AG04450 (cell line): Measurements from ENCODE around the gene EBP. TPM values are rescaled to one million over a fixed set of nuclear protein-coding genes. Genes with fewer than 3 reads are reported as not detected.
"Not testable (repeated sequence)": the region's sequence is repeated elsewhere in the genome, so short reads cannot be mapped to it uniquely, and the experiment has no call there.

Source experiments
- CTCF ChIA-PET: fragments of 300-600, 350-600 bp; formaldehyde crosslinking; extraction: SDS; loops from one replicate; lab custom pipeline; 2022; ENCODE audit warnings: antibody characterized with exemption, inconsistent platforms; lab: Charles Lee
- POLR2A ChIA-PET: fragments of 350-600 bp; formaldehyde crosslinking; extraction: SDS; loops from one replicate; lab custom pipeline; 2021; ENCODE audit warnings: antibody characterized with exemption, inconsistent platforms; lab: Yijun Ruan, JAX
- DNase-seq: peaks from one replicate; pipeline ENCODE4 v3.0.0-alpha.2; 2011; ENCODE audit warnings: low read depth, low spot score
- H3K27ac ChIP-seq: one replicate; pipeline ENCODE4 v1.5.1; 2012; ENCODE audit warnings: low read depth, low read length, control low read depth
- H3K27me3 ChIP-seq: one replicate; pipeline ENCODE4 v1.6.0; 2012; ENCODE audit warnings: low read length; ENCODE audit not compliant: control insufficient read depth, insufficient read depth
- H3K4me3 ChIP-seq: 2 replicates; pipeline ENCODE4 v1.5.1; 2011; ENCODE audit warnings: mild to moderate bottlenecking, low read depth, low read length, control low read depth
- H3K9me3 ChIP-seq: 2 replicates; pipeline ENCODE4 v1.5.1; 2012; ENCODE audit warnings: low read length; ENCODE audit not compliant: control insufficient read depth, insufficient read depth
- CTCF ChIP-seq: IDR thresholded peaks from 2 replicates; pipeline ENCODE4 v1.5.1; 2011; ENCODE audit warnings: low read depth, low read length, control low read depth, inconsistent platforms
- polyA plus RNA-seq: library from polyadenylated mRNA; depleted of rRNA; stranded (reverse); fragments of >200 nt; gene quantifications from 2 replicates; pipeline ENCODE4 v1.2.3, GENCODE V29; 2011

EBP gene
- polyA plus RNA-seq, 1 experiment = 19.8 TPM

GRCh38 chrX:48520455-48520854, 1.2 kb upstream of the EBP start:
- ChIA-PET CTCF (no interaction called here), POLR2A (no interaction called here)
- H3K27ac ChIP-seq = no peak overlapping the region
- no peaks in the 10 kb centered on the region for H3K9me3 ChIP-seq
- H3K4me3 ChIP-seq = no peak overlapping the region
- no peak for DNase-seq
- H3K27me3 ChIP-seq = no peaks in the 10 kb centered on the region
- TF ChIP-seq CTCF = no peak

DNA sequence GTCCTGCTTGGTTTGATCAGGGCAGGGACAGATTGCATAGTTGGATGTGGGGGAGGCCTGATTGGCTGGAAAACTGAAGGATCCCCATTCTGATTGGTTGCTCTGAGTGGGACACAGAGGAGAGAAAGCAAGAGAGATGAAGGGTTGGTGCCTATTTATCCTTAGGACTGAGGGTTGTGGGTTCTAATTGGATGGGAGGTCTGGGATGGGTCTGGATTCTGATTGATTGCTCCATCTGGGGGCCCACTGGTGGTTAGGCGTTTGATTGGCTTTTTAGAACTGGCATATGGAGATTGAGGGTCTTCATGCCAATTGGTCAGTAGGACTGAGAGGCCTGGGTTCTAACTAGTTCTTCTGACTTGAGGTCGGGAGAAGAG, 644 bp upstream of the EBP start:
- H3K27me3 ChIP-seq = no peaks in the 10 kb centered on the region
- no peak overlapping the region for H3K27ac ChIP-seq

DNA sequence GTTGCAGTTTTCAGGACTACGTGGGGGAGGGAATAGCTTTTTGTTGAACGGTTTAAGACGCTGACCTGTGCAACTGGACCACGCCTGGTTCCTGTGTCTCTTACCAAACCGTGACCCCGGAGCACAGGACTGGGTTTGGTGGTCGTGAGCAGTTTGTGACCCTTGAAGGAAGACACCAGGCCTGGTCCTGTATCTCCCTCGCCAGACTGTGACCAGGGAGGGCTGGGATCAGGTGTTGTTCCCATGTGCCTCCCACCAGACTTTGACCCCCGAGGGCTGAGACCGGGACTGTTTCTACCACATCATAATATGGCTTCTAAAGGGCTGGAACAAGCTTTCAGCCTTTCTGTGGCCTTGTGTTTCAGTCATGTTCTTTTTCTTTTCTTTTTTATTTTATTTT, 683 bp downstream of the EBP start:
- CTCF ChIA-PET = interaction anchor here (0.6 kb wide), 2 partner anchors 56 to 369 kb away, joined by 3 read pairs; no protein-coding TSS in a partner anchor
- POLR2A ChIA-PET = interaction anchor here (0.7 kb wide), 1 partner anchor 57 kb away, joined by 4 read pairs; no protein-coding TSS in a partner anchor
- no peak for TF ChIP-seq CTCF
- DNase-seq = no peak
- Histone ChIP-seq H3K4me3 (peak overlapping the region; percentile 72), H3K27ac (no peak overlapping the region), H3K27me3 (no peaks in the 10 kb centered on the region), H3K9me3 (no peaks in the 10 kb centered on the region)

More for the DNA sequence above, 644 bp upstream of the EBP start:
- no peak for DNase-seq
- ChIA-PET CTCF (no interaction called here), POLR2A (no interaction called here)
- no peak for TF ChIP-seq CTCF
- no peaks in the 10 kb centered on the region for H3K9me3 ChIP-seq
- H3K4me3 ChIP-seq = peak overlapping the region; percentile 72

GRCh38 chrX:48523682-48524081, 2.1 kb downstream of the EBP start:
- H3K4me3 ChIP-seq = no peak overlapping the region
- no peak for TF ChIP-seq CTCF
- ChIA-PET POLR2A (no interaction called here), CTCF (no interaction called here)
- no peak for DNase-seq
- H3K27ac ChIP-seq = no peak overlapping the region
- no peaks in the 10 kb centered on the region for H3K9me3 ChIP-seq
- H3K27me3 ChIP-seq = no peaks in the 10 kb centered on the region

DNA sequence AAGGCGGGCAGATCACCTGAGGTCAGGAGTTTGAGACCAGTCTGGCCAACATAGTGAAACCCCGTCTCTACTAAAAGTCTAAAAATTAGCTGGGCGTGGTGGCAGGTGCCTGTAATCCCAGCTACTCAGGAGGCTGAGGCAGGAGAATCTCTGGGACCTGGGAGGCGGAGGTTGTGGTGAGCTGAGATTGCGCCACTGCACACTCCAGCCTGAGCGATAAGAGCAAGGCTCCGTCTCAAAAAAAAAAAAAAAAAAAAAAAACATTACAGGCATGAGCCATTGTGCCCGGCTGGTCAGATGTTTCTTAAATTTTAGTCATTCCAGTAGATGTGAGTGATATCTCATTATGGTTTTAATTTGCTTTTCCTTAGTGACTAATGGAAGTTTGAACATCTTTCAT, 4.2 kb downstream of the EBP start:
- CTCF ChIA-PET, H3K9me3 ChIP-seq, H3K4me3 ChIP-seq, H3K27me3 ChIP-seq, DNase-seq, POLR2A ChIA-PET, H3K27ac ChIP-seq: not testable (repeated sequence)

DNA sequence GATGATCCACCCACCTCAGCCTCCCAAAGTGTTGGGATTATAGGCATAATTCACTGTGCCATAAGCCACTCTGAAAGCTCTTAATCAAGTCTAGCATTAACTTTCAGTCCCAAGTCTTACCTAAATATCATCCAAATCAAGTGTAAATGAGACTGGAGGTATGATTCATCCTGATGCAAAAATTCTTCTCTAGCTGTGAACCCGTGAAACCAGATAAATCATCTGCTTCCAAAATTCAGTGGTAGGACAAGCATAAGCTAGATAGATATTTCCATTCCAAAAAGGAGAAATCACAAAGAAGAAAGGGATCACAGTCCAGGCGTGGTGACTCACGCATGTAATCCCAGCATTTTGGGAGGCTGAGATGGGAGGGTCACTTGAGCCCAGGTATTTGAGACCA, 9.1 kb downstream of the EBP start:
- Histone ChIP-seq H3K9me3 (no peaks in the 10 kb centered on the region), H3K27me3 (no peaks in the 10 kb centered on the region), H3K27ac (peak overlapping the region; percentile 11), H3K4me3 (no peak overlapping the region)
- CTCF ChIA-PET = no interaction called here
- no peak for DNase-seq
- POLR2A ChIA-PET = no interaction called here
- TF ChIP-seq CTCF = no peak
